Activated CD4-positive, alpha-beta memory T cell treated with anti-CD3 and anti-CD28 coated beads, Interleukin-2, amount 10 ng/mL, durations not matched to agents 7 days and 5 days (primary cell): ENCODE data around the gene CLDN15. TPM values are rescaled to one million over a fixed set of nuclear protein-coding genes. Genes with fewer than 3 reads are reported as not detected.
"Not testable (repeated sequence)": the region's sequence is repeated elsewhere in the genome, so short reads cannot be mapped to it uniquely, and the experiment has no call there.

Source experiments
- CTCF ChIA-PET: fragments of 350-600 bp; sonication (Branson Sonifier 250); formaldehyde crosslinking; loops from one replicate; lab custom pipeline; 2021; ENCODE audit warnings: antibody characterized with exemption, inconsistent platforms; lab: Charles Lee
- POLR2A ChIA-PET: fragments of 350-600 bp; sonication (Branson Sonifier 250); formaldehyde crosslinking; loops from one replicate; lab custom pipeline; 2021; ENCODE audit warnings: antibody characterized with exemption; lab: Charles Lee
- DNase-seq: peaks from one replicate; pipeline ENCODE4 v3.0.0-alpha.2; 2020
- H3K27ac Mint-ChIP-seq: one replicate; pipeline ENCODE4 v1.8.0; 2021; ENCODE audit warnings: mild to moderate bottlenecking, mixed read lengths
- H3K27me3 Mint-ChIP-seq: one replicate; pipeline ENCODE4 v1.8.0; 2021; ENCODE audit warnings: mixed read lengths
- H3K36me3 Mint-ChIP-seq: one replicate; pipeline ENCODE4 v1.8.0; 2021; ENCODE audit warnings: low read depth, mixed read lengths
- H3K4me1 Mint-ChIP-seq: one replicate; pipeline ENCODE4 v1.8.0; 2021; ENCODE audit warnings: mixed read lengths
- H3K4me3 Mint-ChIP-seq: one replicate; pipeline ENCODE4 v1.8.0; 2021; ENCODE audit warnings: mild to moderate bottlenecking, mixed read lengths
- H3K9me3 Mint-ChIP-seq: one replicate; pipeline ENCODE4 v1.8.0; 2021; ENCODE audit warnings: mixed read lengths
- total RNA-seq, 2 experiments: library from RNA; stranded (reverse); gene quantifications; one replicate each; pipeline ENCODE4 v1.2.3, GENCODE V29; 2021

The CLDN15 gene
- total RNA-seq, 2 experiments from 2014 or later, result 19.7 to 20.6 TPM

DNA sequence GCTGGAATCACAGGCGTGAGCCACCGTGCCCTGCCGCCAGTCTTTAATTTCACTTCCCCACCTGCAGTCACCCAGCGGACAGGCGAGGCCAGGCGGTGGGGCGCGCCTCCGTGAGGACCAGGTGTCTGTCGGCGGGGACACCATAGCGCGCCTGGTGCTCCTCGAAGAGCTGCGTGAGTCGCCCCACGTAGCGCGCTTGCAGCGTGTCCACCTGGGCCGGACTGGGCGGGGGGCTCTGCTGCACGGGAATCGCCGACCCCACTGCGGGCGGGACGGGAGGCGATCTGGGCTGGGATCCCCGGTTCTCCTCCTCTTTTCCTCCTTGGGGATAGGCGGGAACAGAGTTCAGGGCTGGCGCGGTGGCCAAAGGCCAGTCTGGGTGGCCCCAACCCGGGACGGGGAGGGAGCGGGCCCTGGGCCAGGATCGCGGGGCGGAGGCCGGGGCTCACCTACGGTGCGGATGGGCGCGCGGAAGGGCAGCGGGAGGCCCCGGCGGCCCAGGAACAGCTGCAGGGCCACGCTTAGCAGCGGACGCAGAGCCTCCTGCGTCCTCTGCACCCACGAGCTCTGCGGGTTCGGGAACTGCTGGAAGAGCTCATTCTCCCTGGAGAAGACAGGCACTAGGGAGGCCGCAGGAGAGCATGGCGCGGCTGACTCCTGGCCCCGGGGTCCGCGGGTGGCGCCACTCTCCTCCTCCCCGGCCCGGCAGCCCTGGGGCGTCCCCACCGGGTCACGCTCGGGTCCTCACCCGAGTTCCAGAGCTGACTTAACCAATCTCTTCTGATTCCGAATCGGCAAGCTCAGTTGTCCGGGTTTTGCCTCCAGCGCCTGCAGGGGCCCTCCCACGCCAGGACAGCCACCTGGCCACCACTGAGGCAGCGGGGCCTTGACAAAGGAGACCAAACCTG, 35.7 kb downstream of the CLDN15 start:
- Mint-ChIP-seq H3K27me3 (peaks cover 29% of the 10 kb centered on the region), H3K36me3 (peaks cover 7% of the 10 kb centered on the region), H3K9me3 (no peaks in the 10 kb centered on the region), H3K4me1 (peaks cover 17% of the 10 kb centered on the region), H3K4me3 (no peak overlapping the region), H3K27ac (no peak overlapping the region)
- CTCF ChIA-PET, result interaction anchor here (2.9 kb wide), 1 partner anchor 10 kb away, joined by 13 read pairs; no protein-coding TSS in a partner anchor
- POLR2A ChIA-PET, result interaction anchor here (0.9 kb wide), 1 partner anchor 17 kb away, joined by 4 read pairs; the partner anchor contains the start of gene ZNHIT1
- DNase-seq, result no peak

DNA sequence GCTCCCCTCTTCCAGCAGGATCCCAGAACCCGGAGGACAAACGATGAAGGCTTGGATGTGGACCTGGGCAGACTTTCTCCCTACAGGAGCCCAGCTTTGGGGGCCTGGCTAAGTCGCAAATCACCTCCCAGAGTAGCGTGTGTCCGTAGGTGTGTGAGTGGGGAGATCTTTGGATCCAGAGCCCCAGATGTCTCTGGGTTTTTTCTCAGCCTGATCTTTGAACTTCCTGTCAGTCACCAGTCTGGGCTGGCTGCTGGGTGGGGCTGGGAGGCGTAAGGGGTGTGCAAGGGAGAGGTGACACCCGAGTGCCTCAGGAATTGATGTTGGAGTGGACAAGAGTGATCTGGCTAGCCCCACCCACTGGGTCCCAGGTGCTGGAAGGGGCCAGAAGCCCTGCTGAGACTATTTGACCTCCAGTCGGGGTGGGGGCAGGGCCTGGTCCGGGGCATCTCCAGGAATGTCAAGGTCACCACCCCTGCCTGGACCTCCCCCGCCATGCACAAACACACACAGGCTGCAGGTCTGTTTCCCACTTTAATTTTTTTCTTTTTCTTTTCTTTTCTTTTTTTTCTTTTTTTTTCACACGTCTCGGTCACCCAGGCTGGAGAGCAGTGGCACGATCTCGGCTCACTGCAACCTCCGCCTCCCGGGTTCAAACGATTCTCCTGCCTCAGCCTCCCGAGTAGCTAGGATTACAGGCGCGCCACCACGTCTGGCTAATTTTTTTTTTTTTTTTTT, 36.6 kb downstream of the CLDN15 start, which contains the start of gene MOGAT3:
Gene MOGAT3 (minus strand): TSS at position 175 of the 738 bp plus-strand sequence. CDS start 182 bp downstream, outside the sequence.
- Mint-ChIP-seq H3K27me3 (peaks cover 29% of the 10 kb centered on the region), H3K36me3 (peaks cover 1% of the 10 kb centered on the region), H3K9me3 (no peaks in the 10 kb centered on the region), H3K4me1 (peaks cover 17% of the 10 kb centered on the region), H3K27ac (no peak within 1 kb of the TSS), H3K4me3 (no peak within 1 kb of the TSS)
- no peak for DNase-seq
- ChIA-PET CTCF (interaction anchor here (0.7 to 2.9 kb wide), 2 partner anchors 9 to 57 kb away, joined by 5 to 13 read pairs; no protein-coding TSS in a partner anchor), POLR2A (no interaction called here)

DNA sequence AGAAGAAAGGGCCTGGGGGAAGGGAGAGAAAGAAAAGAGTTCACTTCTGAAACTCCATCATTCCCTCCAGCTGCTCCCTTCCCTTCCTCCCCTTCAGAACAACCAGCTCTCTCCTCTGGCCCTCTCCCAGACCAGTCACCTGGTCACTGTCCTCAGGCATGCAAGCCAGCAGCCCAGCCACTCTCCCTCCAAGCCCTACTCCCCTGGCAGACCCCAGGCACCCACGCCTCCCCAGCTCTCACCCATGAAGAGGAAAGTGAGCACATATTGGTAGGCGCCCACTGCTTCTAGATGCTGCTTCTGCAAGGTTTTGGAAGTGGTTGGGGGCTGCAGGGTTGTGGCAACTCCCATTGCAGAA, 37.1 kb downstream of the CLDN15 start:
- no peak for DNase-seq
- ChIA-PET POLR2A (no interaction called here), CTCF (interaction anchor here (0.7 to 2.9 kb wide), 2 partner anchors 8 to 56 kb away, joined by 5 to 13 read pairs; no protein-coding TSS in a partner anchor)
- H3K27me3 Mint-ChIP-seq, result peaks cover 29% of the 10 kb centered on the region
- no peaks in the 10 kb centered on the region for H3K9me3 Mint-ChIP-seq
- H3K36me3 Mint-ChIP-seq, result no peaks in the 10 kb centered on the region
- H3K27ac Mint-ChIP-seq, result no peak overlapping the region
- peaks cover 17% of the 10 kb centered on the region for H3K4me1 Mint-ChIP-seq
- H3K4me3 Mint-ChIP-seq, result no peak overlapping the region

DNA sequence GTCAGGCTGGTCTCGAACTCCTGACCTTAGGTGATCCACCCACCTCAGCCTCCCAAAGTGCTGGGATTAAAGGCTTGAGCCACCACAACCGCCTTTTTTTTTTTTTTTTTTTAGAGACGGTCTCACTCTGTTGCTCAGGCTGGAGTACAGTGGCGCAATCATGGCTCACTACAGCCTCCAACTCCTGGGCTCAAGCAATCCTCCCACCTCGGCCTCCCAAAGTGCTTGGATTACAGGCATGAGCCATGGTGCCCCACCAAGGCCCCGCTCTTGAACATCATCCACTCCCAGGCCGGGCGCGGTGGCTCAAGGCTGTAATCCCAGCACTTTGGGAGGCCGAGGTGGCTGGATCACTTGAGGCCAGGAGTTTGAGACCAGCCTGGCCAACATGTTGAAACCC, 38.1 kb downstream of the CLDN15 start:
- H3K36me3 Mint-ChIP-seq, H3K4me3 Mint-ChIP-seq, H3K27ac Mint-ChIP-seq, CTCF ChIA-PET, DNase-seq, POLR2A ChIA-PET, H3K9me3 Mint-ChIP-seq: not testable (repeated sequence)
- Mint-ChIP-seq H3K4me1 (peaks cover 17% of the 10 kb centered on the region), H3K27me3 (peaks cover 29% of the 10 kb centered on the region)

DNA sequence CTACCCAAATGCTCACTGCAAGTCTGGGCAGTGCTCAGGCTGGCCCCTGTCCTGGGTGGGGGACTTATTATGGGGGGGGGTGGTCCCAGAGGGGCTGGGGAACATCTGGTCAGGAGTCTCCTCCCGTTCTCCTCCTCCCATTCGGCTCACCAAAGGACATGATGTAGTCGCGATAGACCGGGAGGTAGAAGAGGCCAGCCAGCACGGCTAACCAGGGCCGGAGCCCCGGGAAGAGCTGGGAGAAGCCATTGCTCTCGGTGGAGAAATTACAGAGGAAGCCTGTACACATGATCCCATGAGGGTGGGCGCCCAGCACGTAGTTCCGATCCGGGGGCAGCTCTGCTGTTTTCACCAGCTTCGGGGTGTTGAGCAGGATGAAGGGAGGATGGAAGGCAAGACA, 39.1 kb downstream of the CLDN15 start:
- CTCF ChIA-PET, result no interaction called here
- no peak for DNase-seq
- no peak overlapping the region for H3K4me3 Mint-ChIP-seq
- no peaks in the 10 kb centered on the region for H3K36me3 Mint-ChIP-seq
- H3K9me3 Mint-ChIP-seq, result no peaks in the 10 kb centered on the region
- peaks cover 27% of the 10 kb centered on the region for H3K27me3 Mint-ChIP-seq
- no peak overlapping the region for H3K27ac Mint-ChIP-seq
- POLR2A ChIA-PET, result no interaction called here
- H3K4me1 Mint-ChIP-seq, result peaks cover 8% of the 10 kb centered on the region

DNA sequence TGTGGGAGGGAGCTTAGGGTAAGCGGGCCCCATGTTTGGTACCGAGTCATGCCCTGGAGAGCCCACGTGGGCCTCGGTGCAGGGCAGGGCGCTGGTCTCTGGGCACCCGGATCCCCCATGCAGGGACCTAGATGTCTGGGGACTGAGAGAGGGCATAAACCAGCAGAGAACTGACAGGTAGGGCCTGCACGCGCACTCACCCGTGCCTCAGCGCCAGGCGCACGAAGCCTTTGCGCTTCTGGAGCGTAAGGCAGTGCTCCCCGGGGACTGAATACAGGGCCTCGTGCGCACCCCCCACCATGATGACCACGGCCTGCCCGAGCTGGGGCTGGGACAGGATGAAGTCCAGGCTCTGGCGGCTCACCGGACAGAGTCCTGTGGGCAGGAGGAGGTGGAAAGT, 39.6 kb downstream of the CLDN15 start:
- CTCF ChIA-PET, result no interaction called here
- DNase-seq, result no peak
- Mint-ChIP-seq H3K36me3 (no peaks in the 10 kb centered on the region), H3K4me1 (peaks cover 8% of the 10 kb centered on the region), H3K27ac (no peak overlapping the region), H3K9me3 (no peaks in the 10 kb centered on the region), H3K4me3 (no peak overlapping the region), H3K27me3 (peaks cover 25% of the 10 kb centered on the region)
- POLR2A ChIA-PET, result no interaction called here

DNA sequence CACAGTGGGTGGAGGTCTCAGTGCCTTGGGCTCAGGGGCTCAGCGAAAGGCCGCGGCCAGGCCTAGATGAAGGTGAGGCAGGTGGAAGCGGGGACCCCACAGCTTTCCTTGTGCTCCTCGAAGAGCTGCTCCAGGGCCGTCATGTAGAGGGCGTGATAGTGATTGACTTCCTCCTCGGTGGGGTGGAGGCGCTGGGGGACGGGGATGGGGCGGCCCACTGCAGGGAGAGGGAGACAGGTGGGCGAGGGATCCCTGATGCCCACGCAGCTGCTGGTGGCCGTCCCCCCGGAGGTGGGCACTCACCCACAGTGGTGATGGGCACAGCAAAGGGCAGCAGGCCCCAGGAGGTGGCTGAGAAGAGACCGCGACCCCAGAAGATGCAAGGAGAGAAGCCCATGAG, 41.7 kb downstream of the CLDN15 start:
- ChIA-PET POLR2A (no interaction called here), CTCF (interaction anchor here (1.1 to 6.2 kb wide), 5 partner anchors 22 to 87 kb away, joined by 4 to 208 read pairs (median 7); no protein-coding TSS in a partner anchor)
- DNase-seq, result no peak
- Mint-ChIP-seq H3K9me3 (no peaks in the 10 kb centered on the region), H3K4me1 (peaks cover 8% of the 10 kb centered on the region), H3K27me3 (peaks cover 14% of the 10 kb centered on the region), H3K27ac (no peak overlapping the region), H3K4me3 (no peak overlapping the region), H3K36me3 (no peaks in the 10 kb centered on the region)

DNA sequence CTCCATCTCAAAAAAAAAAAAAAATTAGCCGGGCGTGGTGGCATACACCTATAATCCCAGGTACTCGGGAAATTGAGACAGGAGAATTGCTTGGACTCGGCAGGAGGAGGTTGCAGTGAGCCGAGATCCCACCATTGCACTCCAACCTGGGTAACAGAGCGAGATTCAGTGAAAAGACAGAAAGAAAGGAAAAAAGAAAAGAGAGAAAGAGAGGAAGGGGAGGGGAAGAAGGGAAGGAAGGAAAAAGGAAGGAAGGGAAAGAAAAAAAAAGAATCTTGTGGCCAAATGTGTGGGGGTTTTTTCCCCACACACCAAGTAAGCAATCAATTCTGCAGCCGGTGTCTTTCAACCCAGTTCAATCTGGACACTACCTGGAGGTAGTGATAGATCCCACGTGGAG, 48.5 kb downstream of the CLDN15 start:
- Mint-ChIP-seq H3K4me3 (no peak overlapping the region), H3K4me1 (peaks cover 6% of the 10 kb centered on the region), H3K27me3 (peaks cover 18% of the 10 kb centered on the region), H3K27ac (no peak overlapping the region), H3K9me3 (no peaks in the 10 kb centered on the region), H3K36me3 (no peaks in the 10 kb centered on the region)
- no peak for DNase-seq
- CTCF ChIA-PET, result interaction anchor here (1.2 kb wide), 1 partner anchor 18 kb away, joined by 4 read pairs; no protein-coding TSS in a partner anchor
- POLR2A ChIA-PET, result no interaction called here

DNA sequence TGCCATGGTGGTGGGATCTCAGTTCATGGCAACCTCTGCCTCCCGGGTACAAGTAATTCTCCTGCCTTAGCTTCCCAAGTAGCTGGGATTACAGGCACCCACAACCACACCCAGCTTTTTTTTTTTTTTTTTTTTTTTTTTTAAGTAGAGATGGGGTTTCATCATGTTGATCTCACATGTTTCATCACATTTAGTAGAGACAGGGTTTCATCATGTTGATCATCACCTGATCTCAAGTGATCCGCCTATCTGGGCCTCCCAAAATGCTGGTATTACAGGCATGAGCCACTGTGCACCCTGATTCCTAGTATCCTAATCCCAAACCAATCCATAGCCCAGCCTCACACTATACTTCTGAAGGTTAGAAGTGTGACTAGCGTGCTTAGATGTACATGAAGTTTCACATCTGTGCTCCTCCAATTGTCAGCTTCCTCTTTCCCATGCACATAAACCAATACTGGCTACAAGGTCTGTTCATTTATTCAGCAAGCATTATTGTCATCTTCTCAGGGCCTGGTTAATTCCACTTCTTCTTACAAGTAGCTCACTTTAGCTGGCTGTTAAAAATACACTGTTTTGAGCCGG, 50.7 kb downstream of the CLDN15 start:
- H3K27me3 Mint-ChIP-seq, result peaks cover 24% of the 10 kb centered on the region
- no peak overlapping the region for H3K4me3 Mint-ChIP-seq
- H3K4me1 Mint-ChIP-seq, result no peaks in the 10 kb centered on the region
- no peak for DNase-seq
- no peaks in the 10 kb centered on the region for H3K9me3 Mint-ChIP-seq
- CTCF ChIA-PET, result interaction anchor here (1.1 to 1.5 kb wide), 2 partner anchors 31 to 57 kb away, joined by 3 to 5 read pairs; partner anchors contain the start of genes PLOD3 and ZNHIT1
- H3K36me3 Mint-ChIP-seq, result no peaks in the 10 kb centered on the region
- no peak overlapping the region for H3K27ac Mint-ChIP-seq
- POLR2A ChIA-PET, result interaction anchor here (0.7 kb wide), 1 partner anchor 411 kb away, joined by 3 read pairs; no protein-coding TSS in a partner anchor

DNA sequence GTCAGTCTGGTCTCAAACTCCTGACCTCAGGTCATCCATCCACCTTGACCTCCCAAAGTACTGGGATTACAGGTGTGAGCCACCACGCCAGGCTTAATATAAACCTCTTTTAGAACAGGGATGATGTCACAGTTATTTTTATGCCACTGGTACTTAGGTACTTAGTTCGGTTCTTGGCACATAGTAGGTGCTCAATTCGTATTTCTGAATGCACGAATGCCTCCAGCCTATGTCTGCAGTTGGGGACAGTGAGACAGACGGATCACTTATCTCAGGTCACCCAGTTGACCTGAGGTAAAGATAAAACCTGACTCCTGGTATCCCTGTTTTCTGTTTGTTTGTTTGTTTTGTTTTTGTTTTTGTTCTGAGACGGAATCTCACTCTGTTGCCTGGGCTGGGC, 51.4 kb downstream of the CLDN15 start:
- Mint-ChIP-seq H3K27ac (no peak overlapping the region), H3K4me3 (no peak overlapping the region), H3K4me1 (no peaks in the 10 kb centered on the region), H3K9me3 (no peaks in the 10 kb centered on the region), H3K27me3 (peaks cover 26% of the 10 kb centered on the region), H3K36me3 (no peaks in the 10 kb centered on the region)
- ChIA-PET CTCF (interaction anchor here (0.7 kb wide), 1 partner anchor 1240 kb away, joined by 3 read pairs; no protein-coding TSS in a partner anchor), POLR2A (interaction anchor here (0.7 kb wide), 2 partner anchors 15 to 411 kb away, joined by 3 read pairs; no protein-coding TSS in a partner anchor)
- no peak for DNase-seq

DNA sequence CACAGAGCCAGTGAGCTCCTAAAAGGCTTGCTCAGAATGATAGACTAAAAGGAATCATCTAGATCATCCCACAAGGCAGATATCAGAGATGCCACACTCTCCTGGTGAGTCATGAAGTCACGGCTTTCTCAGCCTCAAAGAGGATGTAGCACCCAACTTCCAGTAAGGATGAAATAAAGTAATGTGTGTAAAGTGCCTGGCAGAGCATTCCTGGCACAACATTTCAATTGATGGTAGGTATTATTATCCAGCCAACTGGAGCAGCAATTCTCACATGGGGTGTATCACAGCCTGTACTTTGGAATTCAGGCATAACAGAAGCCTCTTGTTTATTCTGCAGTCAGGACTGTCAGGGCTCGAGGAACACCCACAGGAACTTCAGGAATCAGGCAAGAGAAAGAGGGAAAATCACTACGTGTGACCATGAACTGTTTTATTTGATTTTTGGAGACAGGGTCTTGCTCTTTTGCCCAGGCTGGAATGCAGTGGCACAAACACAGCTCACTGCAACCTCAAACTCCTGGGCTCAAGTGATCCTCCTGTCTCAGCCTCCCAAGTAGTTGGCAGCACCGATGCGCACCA, 52.3 kb downstream of the CLDN15 start:
- POLR2A ChIA-PET, result interaction anchor here (0.7 kb wide), 1 partner anchor 14 kb away, joined by 3 read pairs; no protein-coding TSS in a partner anchor

More for the DNA sequence above, 52.3 kb downstream of the CLDN15 start:
- CTCF ChIA-PET, result interaction anchor here (0.6 to 1.7 kb wide), 2 partner anchors 41 to 108 kb away, joined by 3 to 11 read pairs; no protein-coding TSS in a partner anchor
- no peak overlapping the region for H3K27ac Mint-ChIP-seq
- H3K27me3 Mint-ChIP-seq, result peaks cover 34% of the 10 kb centered on the region
- H3K9me3 Mint-ChIP-seq, result no peaks in the 10 kb centered on the region
- DNase-seq, result no peak
- no peaks in the 10 kb centered on the region for H3K36me3 Mint-ChIP-seq
- no peak overlapping the region for H3K4me3 Mint-ChIP-seq
- H3K4me1 Mint-ChIP-seq, result no peaks in the 10 kb centered on the region
